HepG2 (cell line): ENCODE measurements around the gene NLRX1. TPM values are rescaled to one million over a fixed set of nuclear protein-coding genes. Genes with fewer than 3 reads are reported as not detected.

Source experiments
- FOSL1 ChIP-seq: sonication (generic); formaldehyde crosslinking; IDR thresholded peaks from 2 replicates; pipeline ENCODE4 v1.9.0; 2021; ENCODE audit warnings: missing genetic modification reagents, borderline replicate concordance
- FOXM1 ChIP-seq: sonication (generic); formaldehyde crosslinking; IDR thresholded peaks from 2 replicates; pipeline ENCODE4 v1.5.0; 2020; ENCODE audit warnings: missing genetic modification reagents
- HDAC2 ChIP-seq: sonication (generic); formaldehyde crosslinking; IDR thresholded peaks from 2 replicates; pipeline ENCODE4 v1.4.0; 2020; ENCODE audit warnings: missing genetic modification reagents
- PCBP2 ChIP-seq: fragments of 200-400 bp; formaldehyde crosslinking; optimal IDR thresholded peaks from 2 replicates; pipeline ENCODE3; 2018; ENCODE audit warnings: low read length, low read depth; ENCODE audit not compliant: poor library complexity, severe bottlenecking
- POLR2AphosphoS5 ChIP-seq: IDR thresholded peaks from 2 replicates; pipeline ENCODE4 v1.6.1; 2012; ENCODE audit warnings: low read depth, low read length
- PRPF4 ChIP-seq: fragments of 200-400 bp; formaldehyde crosslinking; IDR thresholded peaks from 2 replicates; pipeline ENCODE4 v1.6.1; 2016; ENCODE audit warnings: low read length, low read depth; ENCODE audit not compliant: poor library complexity, severe bottlenecking
- RAD51 ChIP-seq: fragments of 450-650 bp; IDR thresholded peaks from 2 replicates; pipeline ENCODE4 v1.6.1; 2016; ENCODE audit warnings: borderline replicate concordance
- SP140L ChIP-seq: sonication (generic); formaldehyde crosslinking; IDR thresholded peaks from 2 replicates; pipeline ENCODE4 v1.4.0; 2020; ENCODE audit warnings: missing genetic modification reagents, borderline replicate concordance
- SRY ChIP-seq: sonication (generic); formaldehyde crosslinking; IDR thresholded peaks from 2 replicates; pipeline ENCODE4 v1.8.0; 2022; ENCODE audit warnings: mild to moderate bottlenecking, missing genetic modification reagents
- TCF12 ChIP-seq, 2 experiments: fragments of 450-650 bp in 1 of 2; sonication (generic) in 1 of 2; formaldehyde crosslinking in 1 of 2; IDR thresholded peaks; 2 replicates each; pipeline versions ENCODE4 v1.6.1 to v1.8.0; 2017 to 2022; ENCODE audit warnings: antibody characterized with exemption in 1 of 2, mild to moderate bottlenecking in 1 of 2, missing genetic modification reagents in 1 of 2, moderate library complexity in 1 of 2
- TOPORS ChIP-seq: sonication (generic); formaldehyde crosslinking; IDR thresholded peaks from 2 replicates; pipeline ENCODE4 v1.8.0; 2023; ENCODE audit warnings: mild to moderate bottlenecking, missing genetic modification reagents
- ZFP82 ChIP-seq: sonication (generic); formaldehyde crosslinking; IDR thresholded peaks from 2 replicates; pipeline ENCODE4 v1.5.1; 2020; ENCODE audit warnings: mild to moderate bottlenecking, missing genetic modification reagents, borderline replicate concordance
- ZHX2 ChIP-seq, 2 experiments: sonication (generic) in 1 of 2; formaldehyde crosslinking in 1 of 2; IDR thresholded peaks; 2 replicates each; pipeline versions ENCODE4 v1.6.1 to v1.9.0; 2014 to 2022; ENCODE audit warnings: antibody characterized with exemption in 1 of 2, borderline replicate concordance in 1 of 2, inconsistent platforms in 1 of 2, low read depth in 1 of 2, missing genetic modification reagents in 1 of 2
- ZNF17 ChIP-seq: sonication (generic); formaldehyde crosslinking; IDR thresholded peaks from 2 replicates; pipeline ENCODE4 v1.5.0; 2020; ENCODE audit warnings: mild to moderate bottlenecking, missing genetic modification reagents
- ZNF234 ChIP-seq: sonication (generic); formaldehyde crosslinking; conservative IDR thresholded peaks from 2 replicates; pipeline ENCODE4 v1.5.1; 2020; ENCODE audit warnings: mild to moderate bottlenecking, missing genetic modification reagents
- ZNF331 ChIP-seq: sonication (generic); formaldehyde crosslinking; IDR thresholded peaks from 2 replicates; pipeline ENCODE4 v1.4.0; 2020; ENCODE audit warnings: missing genetic modification reagents
- ZNF33B ChIP-seq: sonication (generic); formaldehyde crosslinking; IDR thresholded peaks from 2 replicates; pipeline ENCODE4 v1.5.1; 2020; ENCODE audit warnings: mild to moderate bottlenecking, missing genetic modification reagents
- ZNF607 ChIP-seq: sonication (generic); formaldehyde crosslinking; IDR thresholded peaks from 2 replicates; pipeline ENCODE4 v1.5.1; 2020; ENCODE audit warnings: missing genetic modification reagents, mild to moderate bottlenecking, borderline replicate concordance
- ZNF841 ChIP-seq: sonication (generic); formaldehyde crosslinking; IDR thresholded peaks from 2 replicates; pipeline ENCODE4 v1.8.1; 2023; ENCODE audit warnings: missing genetic modification reagents, borderline replicate concordance
- ZSCAN29 ChIP-seq: sonication (generic); formaldehyde crosslinking; conservative IDR thresholded peaks from 2 replicates; pipeline ENCODE4 v1.4.0; 2020; ENCODE audit warnings: mild to moderate bottlenecking, missing genetic modification reagents
- polyA plus RNA-seq, 8 experiments: library from polyadenylated mRNA; depleted of rRNA in 3 of 8; stranded (reverse) in 7 of 8; unstranded in 1 of 8; fragments of >200 nt; fragmentation: Illumina TruSeq in 4 of 8; extraction: Trizol in 4 of 8; gene quantifications; 2 replicates each; pipeline versions ENCODE4 v1.2.1 to v1.2.3, GENCODE V29; 2011 to 2016; ENCODE audit warnings: low read depth in 4 of 8, missing spikeins in 1 of 8, mixed read lengths in 1 of 8; ENCODE audit not compliant: insufficient read depth in 1 of 8
- total RNA-seq, 5 experiments: library from RNA; depleted of rRNA; stranded (reverse); fragments of >200 nt; fragmentation: Illumina TruSeq; extraction: Trizol; gene quantifications; 2 replicates each; pipeline ENCODE4 v1.2.3, GENCODE V29; 2016; ENCODE audit warnings: low read depth in 1 of 5
- TF ChIP-seq, protein P1 (sequence below): sonication (generic); formaldehyde crosslinking; IDR thresholded peaks from 2 replicates; pipeline ENCODE4 v1.8.1; 2023; ENCODE audit warnings: mild to moderate bottlenecking, moderate library complexity, missing genetic modification reagents

NLRX1 gene
- total and polyA plus RNA-seq, 2 of the 13 experiments (the other 11 are each of a cell fraction or from before 2014, with no cell fraction given), result 8.7 to 11.0 TPM

- TF ChIP-seq ZNF33B (CRISPR knock-in tag) (0 out of 2 replicates have a peak, but pooled peaks have one; percentile 29), RAD51 (peak; percentile 94), SP140L (CRISPR knock-in tag) (no peak), ZNF331 (CRISPR knock-in tag) (peak; percentile 22; the same call in 1 of the 2 replicates), FOXM1 (CRISPR knock-in tag) (0 out of 2 replicates have a peak, but pooled peaks have one; percentile 33), PCBP2 (no peak), ZNF17 (no peak), POLR2AphosphoS5 (peak; percentile 85), TOPORS (peak; percentile 84; the same call in 1 of the 2 replicates), ZNF841 (no peak), ZNF607 (CRISPR knock-in tag) (peak; percentile 90; the same call in 1 of the 2 replicates), TCF12 (IDR thresholded peaks at IDR 0.05) (no peak), TCF12 (CRISPR knock-in tag; IDR thresholded peaks at IDR 0.05) (no peak), ZSCAN29 (CRISPR knock-in tag) (no peak), FOSL1 (CRISPR knock-in tag) (no peak), ZFP82 (CRISPR knock-in tag) (no peak), HDAC2 (CRISPR knock-in tag) (0 out of 2 replicates have a peak, but pooled peaks have one; percentile 23), ZHX2 (IDR thresholded peaks at IDR 0.05; ENCODE audit: low read depth) (no peak), ZHX2 (CRISPR knock-in tag; IDR thresholded peaks at IDR 0.05; ENCODE audit: borderline replicate concordance) (no peak), ZNF234 (CRISPR knock-in tag) (no peak), SRY (CRISPR knock-in tag) (peak; percentile 81; the same call in 1 of the 2 replicates), PRPF4 (no peak)
- TF ChIP-seq, protein P1, sequence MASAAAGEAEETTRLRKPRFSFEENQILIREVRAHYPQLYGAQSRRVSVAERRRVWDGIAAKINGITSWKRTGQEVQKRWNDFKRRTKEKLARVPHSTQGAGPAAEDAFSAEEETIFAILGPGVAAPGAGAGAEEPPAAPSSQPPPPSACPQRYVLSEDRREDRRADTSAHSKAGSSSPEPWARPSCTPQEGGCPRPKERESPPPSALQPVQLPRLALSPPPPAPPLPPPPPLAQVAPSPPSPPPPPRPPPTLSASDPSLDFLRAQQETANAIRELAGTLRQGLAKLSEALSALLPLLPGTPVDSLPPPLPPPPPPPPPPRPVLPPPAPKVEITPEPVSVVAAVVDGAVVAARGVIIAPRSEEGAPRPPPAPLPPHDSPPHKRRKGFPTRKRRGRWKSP (CRISPR knock-in tag), result 0 out of 2 replicates have a peak, but pooled peaks have one; percentile 80
Measured at GRCh38 chr11:119121008-119121810, 47.3 kb upstream of the NLRX1 start, which contains the start of gene HINFP (continued).
